OCI-LY1 (cell line): ENCODE results near the gene PLA2G1B.

ENCODE experiments used
- CTCF ChIP-seq: fragments of 200-600 bp; sonication (generic), shearing (Covaris generic); IDR thresholded peaks from 2 replicates; pipeline ENCODE4 v1.5.1; 2017; ENCODE audit warnings: mild to moderate bottlenecking, antibody characterized with exemption, low read length, moderate library complexity, mixed read lengths
- EZH2 ChIP-seq: fragments of 200-600 bp; sonication (generic), shearing (Covaris generic); IDR thresholded peaks from 2 replicates; pipeline ENCODE4 v1.8.0; 2017; ENCODE audit warnings: borderline replicate concordance, mixed run types, mild to moderate bottlenecking, antibody characterized with exemption, low read length, moderate library complexity, mixed read lengths

GRCh38 chr12:120343039-120343537 is 15.5 kb upstream of the PLA2G1B start:
- TF ChIP-seq CTCF = no peak
- no peak for TF ChIP-seq EZH2
